A549 (cell line): Measurements from ENCODE around the gene AKIRIN1.

Experiments
- CTCF ChIP-seq: fragments of >200 bp; sonication (Bioruptor Twin); formaldehyde crosslinking; IDR thresholded peaks from 3 replicates; pipeline ENCODE4 v1.5.1; 2016
- JUNB ChIP-seq: fragments of >200 bp; sonication (Bioruptor Twin); formaldehyde crosslinking; IDR thresholded peaks from 2 replicates; pipeline ENCODE4 v1.6.1; 2016
- MYC ChIP-seq: IDR thresholded peaks from 2 replicates; pipeline ENCODE4 v1.6.1; 2012; ENCODE audit warnings: mild to moderate bottlenecking, inconsistent platforms, low read length, improper control_type of control experiment, borderline replicate concordance
- POLR2A ChIP-seq: IDR thresholded peaks from 2 replicates; pipeline ENCODE4 v1.6.1; 2012; ENCODE audit warnings: mild to moderate bottlenecking, low read length
- RARB ChIP-seq: fragments of 250-450 bp; sonication (Bioruptor Pico); IDR thresholded peaks from 2 replicates; pipeline ENCODE4 v1.8.0; 2021; ENCODE audit warnings: mild to moderate bottlenecking, moderate library complexity
- USF2 ChIP-seq: fragments of 450-650 bp; IDR thresholded peaks from 2 replicates; pipeline ENCODE4 v1.6.1; 2014; ENCODE audit warnings: antibody characterized with exemption
- ZSCAN20 ChIP-seq: fragments of 250-450 bp; sonication (Bioruptor Pico); IDR thresholded peaks from 2 replicates; pipeline ENCODE4 v1.8.0; 2022; ENCODE audit warnings: mild to moderate bottlenecking, moderate library complexity

DNA sequence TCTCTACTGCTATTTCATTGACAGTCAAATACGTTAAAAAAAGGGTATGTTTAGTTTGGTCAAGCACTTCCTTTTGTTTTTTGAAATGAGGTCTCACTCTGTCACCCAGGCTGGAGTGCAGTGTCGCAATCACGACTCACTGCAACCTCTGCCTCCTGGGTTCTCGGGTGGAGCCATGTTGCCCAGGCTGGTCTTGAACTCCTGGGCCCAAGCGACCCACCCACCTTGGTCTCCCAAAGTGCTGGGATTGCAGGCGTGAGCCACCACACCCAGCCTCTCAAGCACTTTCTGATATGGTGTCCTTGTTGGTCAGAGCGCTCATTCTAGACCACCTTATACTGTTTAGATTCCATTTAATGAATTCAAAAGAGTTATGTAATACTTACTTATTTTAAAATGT, 28.5 kb upstream of the AKIRIN1 start:
- TF ChIP-seq RARB (CRISPR knock-in tag), result no peak
- no peak for TF ChIP-seq POLR2A
- no peak for TF ChIP-seq MYC
- TF ChIP-seq JUNB, result no peak
- no peak for TF ChIP-seq CTCF
- TF ChIP-seq ZSCAN20 (CRISPR knock-in tag), result no peak
- TF ChIP-seq USF2, result no peak
